Parathyroid adenoma (tissue), 2 donors: Measurements from ENCODE around the gene FBXO46.
"Not testable (repeated sequence)": the region's sequence is repeated elsewhere in the genome, so short reads cannot be mapped to it uniquely, and the experiment has no call there.

Experiments
- H2AFZ ChIP-seq: fragments of 300-600 bp; sonication (generic); one replicate; pipeline ENCODE4 v1.7.0; 2017; ENCODE audit warnings: antibody characterized with exemption, mild to moderate bottlenecking
- H3K27ac ChIP-seq: fragments of 300-600 bp; sonication (generic); one replicate; pipeline ENCODE4 v1.7.0; 2017
- H3K27me3 ChIP-seq: fragments of 300-600 bp; sonication (generic); one replicate; pipeline ENCODE4 v1.7.0; 2017; ENCODE audit warnings: low read length; ENCODE audit not compliant: control insufficient read depth, insufficient read depth
- H3K36me3 ChIP-seq: fragments of 300-600 bp; sonication (generic); one replicate; pipeline ENCODE4 v1.7.0; 2017; ENCODE audit warnings: low read length; ENCODE audit not compliant: control insufficient read depth, insufficient read depth
- H3K4me1 ChIP-seq: fragments of 300-600 bp; sonication (generic); one replicate; pipeline ENCODE4 v1.7.0; 2017; ENCODE audit warnings: control low read depth
- H3K4me2 ChIP-seq: fragments of 300-600 bp; sonication (generic); one replicate; pipeline ENCODE4 v1.7.0; 2017; ENCODE audit warnings: low read length
- H3K4me3 ChIP-seq: fragments of 300-600 bp; sonication (generic); one replicate; pipeline ENCODE4 v1.7.0; 2017; ENCODE audit warnings: low read depth, low read length
- H3K79me2 ChIP-seq: fragments of 300-600 bp; sonication (generic); one replicate; pipeline ENCODE4 v1.7.0; 2017; ENCODE audit warnings: control low read depth
- H3K9ac ChIP-seq: fragments of 300-600 bp; sonication (generic); one replicate; pipeline ENCODE4 v1.7.0; 2017; ENCODE audit warnings: mild to moderate bottlenecking
- H3K9me3 ChIP-seq: fragments of 300-600 bp; sonication (generic); one replicate; pipeline ENCODE4 v1.7.0; 2017; ENCODE audit warnings: low read length; ENCODE audit not compliant: control insufficient read depth
- CTCF ChIP-seq: fragments of 300-600 bp; sonication (generic); IDR thresholded peaks from one replicate; pipeline ENCODE4 v1.7.0; 2017; ENCODE audit warnings: antibody characterized with exemption, mild to moderate bottlenecking
- donor health status: primary hyperparathyroidism.

Gene FBXO46

DNA sequence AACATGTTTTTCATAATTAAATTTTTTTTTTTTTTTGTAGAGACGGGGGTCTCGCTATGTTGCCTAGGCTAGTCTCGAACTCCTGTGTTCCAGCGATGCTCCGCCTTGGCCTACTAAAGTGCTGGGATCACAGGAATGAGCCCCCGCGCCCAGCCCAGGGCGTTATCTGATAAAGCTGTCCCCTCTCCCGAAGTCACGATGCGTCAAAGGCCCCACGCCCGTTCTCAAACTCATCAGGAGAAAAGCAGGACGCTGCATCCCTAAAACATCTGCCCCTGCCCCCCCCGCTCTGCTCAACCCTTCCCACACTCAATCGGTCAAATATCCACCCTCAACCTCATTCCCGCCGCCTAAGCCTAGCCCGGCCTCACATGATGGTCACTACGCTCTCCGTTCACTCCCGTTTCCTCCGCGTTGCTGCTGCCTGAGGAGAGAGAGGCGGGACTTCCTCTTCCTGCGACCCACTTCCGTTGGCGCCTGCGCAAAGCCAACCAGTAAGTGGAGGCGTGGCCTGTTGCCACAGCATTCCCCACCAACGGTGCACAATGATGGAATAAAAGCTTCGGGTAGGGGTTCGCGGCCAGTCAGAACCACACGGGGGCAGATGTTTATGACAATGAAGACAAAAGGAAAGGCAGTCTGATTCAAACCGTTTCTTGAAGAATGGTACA is 39.0 kb downstream of the FBXO46 start, which contains the start of gene SNRPD2:
Gene SNRPD2, minus strand, starts transcription at position 438 of the 671 bp plus-strand sequence. Its CDS starts 65 bp downstream, at position 373.
- no peaks in the 10 kb centered on the region for H3K9me3 ChIP-seq
- no peaks in the 10 kb centered on the region for H3K4me1 ChIP-seq
- H2AFZ ChIP-seq = peak within 1 kb of the TSS; percentile 96

GRCh38 chr19:45687599-45687998 is 43.1 kb downstream of the FBXO46 start:
- TF ChIP-seq CTCF = no peak
- no peaks in the 10 kb centered on the region for H3K79me2 ChIP-seq
- no peak overlapping the region for H3K4me2 ChIP-seq
- no peak overlapping the region for H3K4me3 ChIP-seq
- no peak overlapping the region for H3K9ac ChIP-seq
- H2AFZ ChIP-seq = no peak overlapping the region
- no peaks in the 10 kb centered on the region for H3K27me3 ChIP-seq
- H3K36me3 ChIP-seq = no peaks in the 10 kb centered on the region
- no peaks in the 10 kb centered on the region for H3K9me3 ChIP-seq
- no peak overlapping the region for H3K27ac ChIP-seq
- no peaks in the 10 kb centered on the region for H3K4me1 ChIP-seq

More for the DNA sequence above, 39.0 kb downstream of the FBXO46 start, which contains the start of gene SNRPD2:
- Histone ChIP-seq H3K79me2 (no peaks in the 10 kb centered on the region), H3K4me3 (peak within 1 kb of the TSS; percentile 74), H3K4me2 (peak within 1 kb of the TSS; percentile 79), H3K27me3 (no peaks in the 10 kb centered on the region), H3K36me3 (no peaks in the 10 kb centered on the region), H3K9ac (peak within 1 kb of the TSS; percentile 78), H3K27ac (peak within 1 kb of the TSS; percentile 86)
- TF ChIP-seq CTCF = no peak

- not testable (repeated sequence) for H3K36me3 ChIP-seq, H3K27me3 ChIP-seq, H3K79me2 ChIP-seq, H2AFZ ChIP-seq, H3K4me3 ChIP-seq, H3K9me3 ChIP-seq, H3K4me1 ChIP-seq, H3K9ac ChIP-seq, H3K27ac ChIP-seq, H3K4me2 ChIP-seq
Observed at GRCh38 chr19:45685045-45685444, 45.7 kb downstream of the FBXO46 start.

DNA sequence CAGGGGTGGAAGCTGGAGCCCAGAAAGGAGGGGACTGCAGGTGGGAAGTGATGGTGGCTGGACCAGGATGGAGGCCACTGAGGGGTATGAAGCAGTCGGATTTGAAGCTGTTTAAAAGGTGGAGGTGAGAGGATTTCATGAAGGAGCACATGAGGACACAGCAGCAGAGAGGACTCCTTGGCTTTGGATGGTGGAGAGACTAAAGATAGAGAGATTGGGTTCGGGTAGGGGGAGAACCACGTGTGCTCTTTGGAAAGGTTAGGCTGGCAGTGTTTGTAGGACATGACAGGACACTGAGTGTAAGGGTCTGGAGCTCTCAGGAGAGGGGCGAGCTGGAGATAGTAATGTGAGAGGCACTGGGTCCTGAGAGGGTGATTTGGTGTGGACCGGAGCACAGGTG is 47.8 kb downstream of the FBXO46 start:
- H3K4me1 ChIP-seq = no peaks in the 10 kb centered on the region
- H3K27me3 ChIP-seq = no peaks in the 10 kb centered on the region
- H2AFZ ChIP-seq = no peak overlapping the region
- H3K9me3 ChIP-seq = no peaks in the 10 kb centered on the region
- H3K9ac ChIP-seq = no peak overlapping the region
- no peaks in the 10 kb centered on the region for H3K36me3 ChIP-seq
- no peak for TF ChIP-seq CTCF
- H3K27ac ChIP-seq = no peak overlapping the region
- H3K79me2 ChIP-seq = no peaks in the 10 kb centered on the region
- no peak overlapping the region for H3K4me2 ChIP-seq
- H3K4me3 ChIP-seq = no peak overlapping the region

DNA sequence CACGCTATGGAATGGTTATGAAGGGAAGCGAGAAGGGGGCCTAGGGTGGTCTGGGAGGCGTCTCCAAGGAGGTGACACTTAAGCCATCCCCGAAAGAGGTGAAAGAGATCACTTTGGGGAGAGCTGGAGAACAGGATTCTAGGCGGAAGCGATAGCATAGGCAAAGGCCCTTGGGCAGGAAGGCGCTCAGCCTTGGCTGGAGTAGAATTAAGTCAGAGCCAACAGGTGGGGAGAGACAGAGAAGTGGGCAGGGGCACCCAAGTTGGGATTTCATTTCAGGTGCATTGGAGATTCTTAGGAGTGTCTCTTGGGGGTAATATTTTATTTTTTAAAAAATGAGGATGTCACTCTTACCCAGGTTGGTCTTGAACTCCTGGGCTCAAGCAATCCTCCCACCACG is 48.6 kb downstream of the FBXO46 start:
- no peaks in the 10 kb centered on the region for H3K4me1 ChIP-seq
- peak overlapping the region; percentile 57 for H3K27ac ChIP-seq
- H3K36me3 ChIP-seq = no peaks in the 10 kb centered on the region
- no peak for TF ChIP-seq CTCF
- peak overlapping the region; percentile 92 for H3K4me2 ChIP-seq
- no peaks in the 10 kb centered on the region for H3K27me3 ChIP-seq
- H2AFZ ChIP-seq = peak overlapping the region; percentile 98
- H3K79me2 ChIP-seq = no peaks in the 10 kb centered on the region
- no peak overlapping the region for H3K9ac ChIP-seq
- H3K4me3 ChIP-seq = no peak overlapping the region
- H3K9me3 ChIP-seq = no peaks in the 10 kb centered on the region
